Muscle layer of duodenum (tissue), 2 donors: ENCODE results near the gene TPD52L2.

Experiments
- H3K27ac ChIP-seq: one replicate; pipeline ENCODE4 v1.7.0; 2013; ENCODE audit warnings: mild to moderate bottlenecking, low read length
- H3K27me3 ChIP-seq: one replicate; pipeline ENCODE4 v1.7.0; 2013; ENCODE audit warnings: low read depth, mild to moderate bottlenecking, control low read depth, low read length
- H3K36me3 ChIP-seq, 2 donors: one replicate each; pipeline ENCODE4 v1.7.0; 2013; ENCODE audit warnings: low read length in 2 of 2, control low read depth in 1 of 2, mild to moderate bottlenecking in 1 of 2; ENCODE audit not compliant: insufficient read depth in 2 of 2, control insufficient read depth in 1 of 2
- H3K4me1 ChIP-seq, 2 donors: one replicate each; pipeline ENCODE4 v1.7.0; 2013; ENCODE audit warnings: low read length in 2 of 2, mild to moderate bottlenecking in 2 of 2, control low read depth in 1 of 2, moderate library complexity in 1 of 2; ENCODE audit not compliant: insufficient read depth in 2 of 2, control insufficient read depth in 1 of 2
- H3K4me3 ChIP-seq, 2 donors: one replicate each; pipeline ENCODE4 v1.7.0; 2013; ENCODE audit warnings: low read length in 2 of 2, low read depth in 1 of 2, mild to moderate bottlenecking in 1 of 2
- H3K9me3 ChIP-seq, 2 donors: one replicate each; pipeline ENCODE4 v1.7.0; 2013; ENCODE audit warnings: low read length in 2 of 2, control low read depth in 1 of 2, mild to moderate bottlenecking in 1 of 2; ENCODE audit not compliant: control insufficient read depth in 1 of 2
- donor health status: healthy.

TPD52L2 gene

DNA sequence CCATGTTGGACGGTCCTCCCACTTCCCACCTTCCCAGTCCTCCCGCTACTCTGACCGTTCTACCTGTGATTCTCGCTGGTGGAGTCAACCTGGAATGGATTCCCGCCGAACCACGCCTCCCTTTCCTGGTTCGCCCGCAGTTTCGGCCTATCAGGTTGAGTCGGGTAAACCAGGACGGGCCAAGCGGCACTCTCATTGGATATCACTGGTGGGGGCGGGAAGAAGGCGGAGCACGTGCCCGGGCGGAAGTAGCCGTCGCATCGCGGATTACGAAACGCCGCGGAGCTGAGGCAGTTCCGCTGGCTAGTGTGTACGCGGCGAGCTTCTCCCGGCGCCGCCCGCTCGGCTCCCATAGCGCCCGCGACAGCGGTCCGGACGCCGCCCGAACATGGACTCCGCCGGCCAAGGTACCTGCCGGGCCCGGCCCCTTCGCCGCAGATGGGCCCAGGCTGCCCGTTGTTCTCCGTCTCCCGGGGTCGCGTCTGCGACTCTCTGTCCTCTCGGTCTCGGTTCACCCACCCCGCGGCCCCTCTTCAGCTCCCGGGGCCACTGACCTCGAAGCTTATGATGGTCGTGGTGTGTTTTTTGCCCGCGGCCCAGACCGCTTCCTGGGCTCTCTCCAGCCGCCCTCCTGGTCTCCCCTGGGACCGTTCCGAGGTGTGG is at the start of gene TPD52L2:
Gene TPD52L2, plus strand, starts transcription at position 293 of the 663 bp plus-strand sequence. Its CDS starts 96 bp downstream, at position 389.
- Histone ChIP-seq H3K36me3 (peaks cover 10 to 39% of the 10 kb centered on the region in 2 donors), H3K9me3 (no peaks in the 10 kb centered on the region), H3K4me1 (peaks cover 0 to 23% of the 10 kb centered on the region in 2 donors)

DNA sequence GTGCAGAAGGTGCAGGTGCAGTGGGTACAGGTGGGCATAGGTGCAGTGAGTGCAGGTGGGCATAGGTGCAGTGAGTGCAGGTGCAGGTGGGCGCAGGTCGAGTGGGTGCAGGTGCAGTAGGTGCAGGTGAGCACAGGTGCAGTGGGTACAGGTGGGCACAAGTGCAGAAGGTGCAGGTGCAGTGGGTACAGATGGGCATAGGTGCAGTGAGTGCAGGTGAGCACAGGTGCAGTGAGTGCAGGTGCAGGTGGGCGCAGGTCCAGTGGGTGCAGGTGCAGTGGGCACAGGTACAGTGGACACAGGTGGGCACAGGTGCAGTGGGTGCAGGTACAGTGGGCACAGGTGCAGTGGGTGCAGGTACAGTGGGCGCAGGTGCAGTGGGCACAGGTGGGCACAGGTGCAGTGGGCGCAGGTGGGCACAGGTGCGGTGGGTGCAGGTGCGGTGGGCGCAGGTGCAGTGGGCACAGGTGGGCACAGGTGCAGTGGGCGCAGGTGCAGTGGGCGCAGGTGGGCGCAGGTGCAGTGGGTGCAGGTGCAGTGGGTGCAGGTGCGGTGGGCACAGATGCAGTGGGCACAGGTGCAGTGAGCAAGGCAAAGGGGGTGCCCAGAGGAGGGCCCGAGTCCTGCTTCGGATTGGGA is 49.3 kb upstream of the TPD52L2 start:
- Histone ChIP-seq H3K4me3 (no peak overlapping the region), H3K27ac (no peak overlapping the region), H3K36me3 (no peaks in the 10 kb centered on the region), H3K9me3 (no peaks in the 10 kb centered on the region), H3K4me1 (no peaks in the 10 kb centered on the region), H3K27me3 (no peaks in the 10 kb centered on the region)

More for the DNA sequence above, at the start of gene TPD52L2:
- no peaks in the 10 kb centered on the region for H3K27me3 ChIP-seq
- H3K4me3 ChIP-seq, result peak within 1 kb of the TSS; percentile 78 to 95
- H3K27ac ChIP-seq, result peak within 1 kb of the TSS; percentile 92

DNA sequence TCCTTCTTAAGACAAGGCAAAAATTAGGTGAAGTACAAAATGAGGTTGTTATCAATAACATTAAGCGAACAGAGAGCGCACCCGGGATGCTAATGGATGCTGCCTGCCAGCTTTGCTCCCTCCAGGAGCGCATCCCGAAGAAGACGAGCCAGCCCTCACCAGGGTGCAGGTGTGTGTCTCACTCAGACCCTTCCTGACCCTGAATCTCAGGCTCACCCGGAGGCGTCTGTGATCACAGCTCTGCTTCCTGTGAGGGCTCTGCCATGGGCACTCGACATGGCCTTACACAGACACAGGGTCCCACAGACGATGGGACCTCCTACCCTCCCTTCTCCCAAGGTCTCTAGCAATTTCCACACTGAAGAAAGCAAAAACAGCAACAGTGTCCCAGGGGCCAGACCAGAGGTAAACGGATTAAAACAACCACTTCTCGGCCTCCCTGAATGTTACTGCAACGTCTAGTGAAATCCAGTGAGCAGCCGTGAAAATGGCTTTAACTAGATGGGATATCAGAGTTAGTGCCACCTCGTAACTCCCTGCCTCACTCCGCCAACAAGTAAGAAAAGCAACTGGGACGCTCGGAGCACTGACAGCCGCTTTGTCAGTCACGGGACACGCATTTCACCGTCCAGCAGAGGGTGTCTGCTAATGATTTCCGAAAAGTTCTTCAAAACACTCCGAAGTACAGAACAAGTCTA is 45.7 kb upstream of the TPD52L2 start:
- Histone ChIP-seq H3K4me3 (no peak overlapping the region), H3K9me3 (no peaks in the 10 kb centered on the region), H3K27ac (no peak overlapping the region), H3K27me3 (no peaks in the 10 kb centered on the region), H3K36me3 (no peaks in the 10 kb centered on the region), H3K4me1 (no peaks in the 10 kb centered on the region)

DNA sequence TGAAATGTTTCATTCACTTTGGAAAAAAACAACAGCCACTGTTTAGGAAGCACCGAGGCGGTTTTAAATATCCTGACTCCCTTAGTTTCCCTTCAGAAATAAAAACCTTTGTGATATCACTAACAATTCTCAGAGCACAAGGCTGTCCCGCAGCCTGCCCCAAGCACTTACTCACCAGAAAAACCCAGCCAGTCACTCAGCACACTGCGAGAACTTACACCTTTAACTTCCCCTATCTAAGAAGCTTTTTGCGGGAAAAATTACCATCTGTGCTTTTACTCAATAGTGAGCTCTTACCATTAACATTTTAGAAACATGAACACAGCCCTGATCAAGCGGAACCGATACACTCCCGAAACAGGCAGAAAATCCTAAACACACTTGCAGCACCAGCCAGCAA is 43.3 kb upstream of the TPD52L2 start:
- Histone ChIP-seq H3K9me3 (no peaks in the 10 kb centered on the region), H3K4me3 (no peak overlapping the region), H3K4me1 (no peaks in the 10 kb centered on the region), H3K36me3 (no peaks in the 10 kb centered on the region), H3K27me3 (no peaks in the 10 kb centered on the region), H3K27ac (no peak overlapping the region)

DNA sequence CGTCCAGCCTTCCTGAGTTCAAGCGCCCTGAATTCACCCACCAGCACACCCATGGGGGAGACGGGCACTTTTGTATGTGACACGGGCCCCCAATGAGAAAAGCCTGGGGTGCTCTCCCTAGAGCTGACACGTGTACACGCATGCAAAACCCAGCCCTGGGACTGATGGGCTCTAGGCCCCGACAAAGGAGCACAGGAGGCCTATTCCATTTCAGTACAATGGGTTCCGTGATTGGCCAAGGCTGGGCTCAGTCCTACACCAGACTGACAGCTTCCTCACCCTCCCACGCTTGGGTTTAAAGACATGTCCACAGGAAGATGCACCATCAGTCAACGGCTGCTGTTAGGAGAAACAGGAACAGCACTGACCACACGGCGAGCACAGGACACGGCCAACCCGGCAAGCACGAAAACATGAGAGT is 42.8 kb upstream of the TPD52L2 start:
- H3K9me3 ChIP-seq, result no peaks in the 10 kb centered on the region
- H3K36me3 ChIP-seq, result no peaks in the 10 kb centered on the region
- no peaks in the 10 kb centered on the region for H3K4me1 ChIP-seq
- no peak overlapping the region for H3K27ac ChIP-seq
- no peak overlapping the region for H3K4me3 ChIP-seq
- no peaks in the 10 kb centered on the region for H3K27me3 ChIP-seq

GRCh38 chr20:63823691-63824311 is 41.3 kb upstream of the TPD52L2 start:
- Histone ChIP-seq H3K4me3 (no peak overlapping the region), H3K9me3 (no peaks in the 10 kb centered on the region), H3K36me3 (no peaks in the 10 kb centered on the region), H3K27me3 (peaks cover 9% of the 10 kb centered on the region), H3K4me1 (no peaks in the 10 kb centered on the region), H3K27ac (no peak overlapping the region)

DNA sequence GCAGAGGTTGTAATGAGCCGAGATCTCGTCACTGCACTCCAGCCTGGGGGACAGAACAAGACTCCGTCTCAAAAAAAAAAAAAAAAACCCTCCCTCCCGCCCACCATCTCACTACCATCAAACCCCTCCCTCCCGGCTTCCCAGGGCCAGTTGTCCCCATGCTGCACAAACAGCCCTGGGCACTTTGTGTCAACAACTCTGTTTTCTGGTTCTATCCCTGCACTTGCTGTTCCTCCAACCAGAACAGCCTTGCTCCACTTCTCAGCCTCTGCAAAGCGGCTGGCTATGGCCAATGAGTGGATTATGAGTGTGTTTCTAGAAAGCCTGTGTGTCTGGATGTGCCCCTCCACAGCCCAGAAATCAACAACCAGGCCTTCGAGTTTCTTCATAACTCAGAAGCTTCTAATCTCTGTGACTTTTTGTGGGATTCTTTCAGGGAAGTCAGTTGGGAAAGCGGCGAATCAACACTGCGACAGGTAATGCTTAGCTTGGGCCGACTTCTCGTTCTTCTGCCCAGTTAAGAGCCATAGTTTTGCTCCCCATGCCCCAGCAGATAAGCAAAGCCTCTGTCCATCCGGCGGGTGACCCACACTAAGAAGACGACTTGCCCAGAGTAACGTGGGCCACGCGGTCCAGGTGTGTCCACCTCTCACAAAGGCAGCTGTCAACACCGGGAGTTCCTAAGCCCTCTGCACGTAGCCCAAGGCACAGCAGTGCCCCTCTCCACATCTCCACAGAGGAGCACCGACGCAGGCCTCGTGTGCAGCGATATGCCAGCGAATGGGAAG is 39.5 kb upstream of the TPD52L2 start:
- Histone ChIP-seq H3K36me3 (no peaks in the 10 kb centered on the region), H3K4me1 (peaks cover 0 to 12% of the 10 kb centered on the region in 2 donors), H3K27ac (no peak overlapping the region), H3K27me3 (peaks cover 22% of the 10 kb centered on the region), H3K4me3 (no peak overlapping the region), H3K9me3 (no peaks in the 10 kb centered on the region)

DNA sequence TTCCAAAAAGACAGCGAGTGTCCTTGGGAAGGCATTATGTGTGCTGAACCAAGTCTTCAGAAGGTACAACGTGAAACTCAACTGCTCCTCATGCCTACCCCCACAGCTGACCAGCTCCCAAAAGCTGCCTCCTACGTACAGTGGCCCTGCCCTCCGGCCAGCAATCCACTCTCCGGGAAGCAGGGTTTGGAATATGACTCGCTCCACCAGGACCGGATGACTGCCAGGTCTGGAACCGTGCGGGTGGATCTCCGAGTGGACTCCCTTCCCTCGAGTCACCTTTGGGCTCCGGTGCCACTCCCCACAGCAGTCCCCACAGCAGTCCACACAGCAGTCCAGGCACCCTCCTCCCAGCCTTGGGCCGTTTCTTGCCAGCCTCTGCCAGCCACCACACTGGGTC is 38.3 kb upstream of the TPD52L2 start:
- Histone ChIP-seq H3K9me3 (no peaks in the 10 kb centered on the region), H3K4me1 (peaks cover 0 to 14% of the 10 kb centered on the region in 2 donors), H3K4me3 (no peak overlapping the region), H3K27ac (no peak overlapping the region), H3K36me3 (no peaks in the 10 kb centered on the region), H3K27me3 (peaks cover 22% of the 10 kb centered on the region)

GRCh38 chr20:63828124-63828523 is 36.9 kb upstream of the TPD52L2 start:
- Histone ChIP-seq H3K9me3 (no peaks in the 10 kb centered on the region), H3K27ac (no peak overlapping the region), H3K4me1 (peaks cover 0 to 26% of the 10 kb centered on the region in 2 donors), H3K4me3 (no peak overlapping the region), H3K36me3 (no peaks in the 10 kb centered on the region), H3K27me3 (peaks cover 22% of the 10 kb centered on the region)

DNA sequence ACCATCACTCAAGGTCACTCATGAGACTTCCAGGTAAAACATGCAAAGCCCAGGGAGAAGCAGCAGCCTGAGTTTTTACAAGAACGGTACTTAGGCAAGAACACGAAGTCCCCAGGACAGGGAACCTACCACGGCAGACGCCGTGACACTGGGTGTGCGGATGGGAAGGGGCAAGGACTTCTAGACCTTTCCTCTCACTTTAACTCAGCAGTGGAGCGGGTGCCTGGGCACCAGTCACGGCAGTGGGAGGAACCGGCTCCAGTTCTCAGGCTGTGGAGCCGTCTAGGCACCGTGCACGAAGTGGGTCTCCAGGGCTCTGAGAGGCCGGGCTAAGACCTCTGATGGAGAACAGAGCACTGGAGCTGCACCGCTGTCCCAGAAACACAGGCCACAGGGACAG is 36.5 kb upstream of the TPD52L2 start:
- no peak overlapping the region for H3K27ac ChIP-seq
- no peaks in the 10 kb centered on the region for H3K36me3 ChIP-seq
- H3K9me3 ChIP-seq, result no peaks in the 10 kb centered on the region
- H3K4me3 ChIP-seq, result no peak overlapping the region
- peaks cover 22% of the 10 kb centered on the region for H3K27me3 ChIP-seq
- peaks cover 0 to 26% of the 10 kb centered on the region in 2 donors for H3K4me1 ChIP-seq
